Measurements from ENCODE around the gene IFRD1.

IFRD1 gene

DNA sequence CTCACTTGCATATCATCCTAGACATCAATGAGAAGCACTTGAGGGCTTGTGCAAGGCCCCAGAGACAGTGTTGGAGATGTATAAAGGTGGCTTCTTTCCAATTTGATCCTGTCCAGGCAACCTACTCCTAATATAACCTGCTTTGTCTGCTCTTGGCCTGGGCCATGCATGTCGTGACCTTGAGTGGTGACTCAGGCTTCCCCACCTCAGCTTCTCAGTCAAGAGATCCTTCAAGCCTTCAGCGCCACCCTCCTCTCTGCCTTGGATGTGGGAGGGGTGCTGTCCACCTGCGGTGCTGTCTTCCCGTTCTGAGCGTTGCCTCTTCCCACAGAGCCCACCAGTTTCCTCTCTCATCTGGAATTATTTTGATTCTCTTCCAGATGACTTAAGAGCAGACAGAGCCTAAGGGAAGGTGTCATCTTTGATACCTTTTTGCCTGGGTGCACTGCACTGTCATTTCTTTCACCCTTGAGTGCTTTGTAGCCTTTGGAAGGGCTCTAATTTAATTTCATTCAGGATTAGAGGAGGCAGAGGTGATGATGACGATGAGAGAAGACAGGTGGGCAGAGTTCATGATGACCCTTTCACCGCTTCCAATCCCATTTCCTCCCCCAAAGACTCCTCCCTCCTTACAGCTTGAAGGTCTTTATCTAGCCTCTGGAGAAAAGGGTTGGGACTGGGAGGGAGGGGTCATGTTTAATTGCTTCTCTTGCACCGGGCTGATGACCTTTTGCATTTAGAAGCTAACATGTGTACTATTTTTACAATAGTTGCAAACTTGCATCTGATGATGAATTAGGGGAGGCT, 37.4 kb downstream of the IFRD1 start:
- DNase-seq (ENCODE audit: low read depth, low spot score), result no peak

DNA sequence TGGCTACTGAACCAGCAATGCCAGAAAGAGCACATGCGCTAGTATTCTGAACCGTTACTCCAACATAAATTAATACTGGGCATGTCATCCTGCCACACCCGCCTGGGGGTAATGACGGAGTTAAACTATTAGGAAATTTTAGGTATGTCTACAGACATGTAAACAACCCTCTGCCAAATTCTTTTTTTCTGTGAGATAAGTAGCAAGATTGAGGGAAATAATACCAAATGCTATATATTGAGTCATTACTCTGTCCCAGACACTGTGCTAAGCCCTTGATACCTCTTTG, 37.9 kb downstream of the IFRD1 start:
- no peak for DNase-seq (ENCODE audit: low read depth, low spot score)

DNA sequence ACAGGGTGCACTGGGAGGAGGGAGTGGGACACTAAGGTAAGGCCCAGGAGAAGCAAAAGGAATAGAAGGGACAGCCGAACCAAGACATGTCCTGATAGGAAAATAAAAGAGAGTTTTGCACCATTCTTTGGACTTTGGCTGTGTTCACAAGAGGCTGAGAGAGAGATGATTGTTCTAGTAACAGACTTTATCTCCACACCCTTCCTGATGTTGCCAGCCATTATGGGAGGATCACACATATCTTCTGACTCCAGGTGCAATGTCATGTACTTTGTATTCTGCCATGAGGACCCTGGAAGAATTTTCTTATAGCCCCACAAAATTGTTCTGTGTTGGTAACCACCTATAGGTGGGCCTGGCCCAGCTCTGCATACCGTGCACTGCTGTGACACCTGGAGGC, 41.9 kb downstream of the IFRD1 start:
- DNase-seq (ENCODE audit: low read depth, low spot score), result no peak

GRCh38 chr7:112494656-112495055, 44.4 kb downstream of the IFRD1 start:
- no peak for DNase-seq (ENCODE audit: low read depth, low spot score)

DNA sequence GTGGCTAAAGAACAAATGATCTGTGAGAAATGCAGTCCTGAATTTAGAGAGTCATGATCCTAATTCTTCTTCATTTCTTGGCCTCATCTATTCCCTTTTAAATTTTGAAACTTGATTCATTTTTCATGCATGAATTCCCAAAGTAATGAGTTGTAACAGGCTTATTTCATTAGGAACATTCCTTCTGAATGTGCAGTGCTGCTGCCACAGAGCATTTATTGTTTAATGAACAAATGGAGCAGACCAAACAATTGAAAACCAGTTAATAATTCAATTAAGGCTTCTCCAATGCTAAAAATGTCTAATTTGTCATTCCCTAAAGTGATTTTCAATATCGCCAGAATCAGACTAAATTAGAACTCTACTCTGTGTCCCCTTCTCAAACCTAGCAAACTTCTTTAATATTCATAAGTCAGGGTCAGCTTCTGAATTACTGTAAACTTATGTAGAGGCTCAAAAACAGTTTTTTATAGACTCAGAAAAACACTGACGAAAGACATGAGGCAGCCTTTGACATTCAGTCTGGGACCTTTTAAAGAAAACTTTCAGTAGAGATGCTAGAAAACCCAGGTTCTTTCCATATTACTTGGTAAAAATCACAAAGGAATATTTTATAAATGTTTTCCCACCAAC, 45.0 kb downstream of the IFRD1 start:
- no peak for DNase-seq (ENCODE audit: low read depth, low spot score)

- peak; percentile 35 for DNase-seq (ENCODE audit: low read depth, low spot score)
Measured at GRCh38 chr7:112495810-112496462, 45.7 kb downstream of the IFRD1 start.

DNA sequence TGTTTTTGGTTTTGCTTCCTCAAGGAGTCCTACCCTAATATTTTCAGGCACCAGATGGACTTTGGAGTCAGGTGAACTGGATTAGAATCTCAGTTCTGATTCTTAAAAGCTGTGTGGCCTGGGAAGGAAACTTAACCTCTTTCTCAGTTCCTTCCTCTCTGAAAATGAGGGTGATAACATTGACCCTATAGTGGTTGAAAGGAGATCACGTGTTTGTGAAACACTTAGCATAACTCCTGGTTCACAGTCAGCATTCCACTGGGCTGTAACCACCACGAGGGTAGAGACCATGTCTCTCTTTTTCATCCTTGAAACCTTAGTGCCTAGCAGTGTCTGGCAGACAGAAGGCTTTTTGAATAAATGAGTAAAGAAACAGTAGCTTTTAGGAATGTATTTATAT, 47.2 kb downstream of the IFRD1 start:
- no peak for DNase-seq (ENCODE audit: low read depth, low spot score)

DNA sequence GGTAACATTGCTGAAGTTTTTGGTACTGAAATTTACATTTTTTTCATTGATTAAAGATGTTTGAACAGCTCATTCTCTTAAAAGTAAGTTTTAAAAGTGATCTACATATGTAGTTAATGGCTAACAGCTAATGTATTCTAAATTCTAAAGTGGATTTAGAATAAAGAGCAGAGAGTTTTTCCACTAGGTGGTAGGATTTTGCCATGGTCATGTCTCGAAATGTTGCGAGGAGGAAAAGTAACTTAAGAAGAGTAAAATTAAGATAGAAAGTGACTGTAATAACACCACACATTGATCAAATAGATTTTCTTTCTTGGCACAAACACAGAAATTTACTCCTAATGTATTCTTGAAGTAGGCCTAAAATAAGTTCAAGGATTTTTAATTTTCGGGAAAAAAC, 50.4 kb downstream of the IFRD1 start:
- DNase-seq (ENCODE audit: low read depth, low spot score), result no peak

DNA sequence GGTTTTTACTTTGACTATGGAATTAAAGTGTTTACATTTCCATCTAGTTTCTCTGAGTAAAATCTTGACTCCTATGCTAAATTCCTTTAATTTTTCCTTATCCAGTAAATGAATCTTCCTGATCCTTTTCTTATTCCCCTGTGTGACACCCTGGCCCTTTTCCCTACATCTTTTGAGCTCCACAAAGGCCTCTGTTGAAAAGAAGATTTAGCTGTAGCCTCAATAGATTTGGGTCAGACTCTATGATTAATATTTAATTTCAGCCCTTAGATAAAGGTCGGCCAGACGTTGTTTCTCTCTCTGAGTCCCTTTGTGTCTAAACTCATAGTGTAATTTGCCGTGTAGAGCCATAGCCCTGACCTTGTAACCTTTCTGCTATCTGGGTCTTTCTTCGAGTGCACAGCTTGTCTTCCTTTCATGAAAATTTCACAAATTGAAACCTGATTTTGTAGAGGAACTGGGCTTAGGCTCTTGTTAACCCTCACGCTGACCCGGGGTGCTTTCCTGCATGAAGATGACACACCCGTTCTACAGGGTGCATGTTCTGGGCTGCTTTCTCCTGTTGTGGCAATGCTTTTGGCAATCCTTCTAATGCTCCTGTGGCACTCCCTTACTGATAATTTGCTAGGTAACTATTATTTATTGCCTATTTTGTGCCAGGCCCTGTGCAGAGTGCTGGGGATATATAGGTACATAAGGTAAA, 51.7 kb downstream of the IFRD1 start:
- DNase-seq (ENCODE audit: low read depth, low spot score), result no peak

- DNase-seq (ENCODE audit: low read depth, low spot score), result no peak
Measured at GRCh38 chr7:112502700-112503099, 52.4 kb downstream of the IFRD1 start.

DNA sequence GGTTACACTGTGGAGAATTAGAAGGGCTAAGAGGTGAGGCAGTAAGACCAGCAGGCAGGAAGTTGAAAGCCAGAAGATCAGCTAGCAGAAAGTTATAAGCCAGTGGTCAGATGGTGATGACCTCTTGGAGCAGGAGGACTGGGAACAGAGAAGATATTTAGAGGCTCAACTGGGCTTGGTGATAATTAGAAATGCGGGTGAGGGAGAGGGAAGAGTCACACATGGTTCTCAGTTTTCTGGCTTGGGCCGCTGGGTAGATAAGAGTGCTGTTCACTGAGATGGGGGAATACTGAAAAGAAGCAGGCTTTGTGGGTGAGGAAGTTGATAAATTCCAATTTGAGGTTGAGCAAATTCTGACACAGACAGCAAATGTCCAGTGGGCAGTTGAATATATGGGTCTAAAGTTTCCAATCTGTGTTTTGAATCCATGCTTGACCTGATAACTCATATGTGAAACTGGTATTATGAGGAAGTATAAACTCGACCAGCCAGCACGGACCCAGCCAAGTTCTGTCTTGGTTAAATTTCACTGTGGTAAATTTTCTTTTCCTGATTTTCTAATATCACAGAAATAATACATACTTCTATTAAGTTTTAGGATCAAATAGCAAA, 53.2 kb downstream of the IFRD1 start:
- no peak for DNase-seq (ENCODE audit: low read depth, low spot score)

- DNase-seq (ENCODE audit: low read depth, low spot score), result no peak
Measured at GRCh38 chr7:112504093-112504695, 53.9 kb downstream of the IFRD1 start.

- no peak for DNase-seq (ENCODE audit: low read depth, low spot score)
Measured at GRCh38 chr7:112505495-112505894, 55.2 kb downstream of the IFRD1 start.

GRCh38 chr7:112508404-112508803, 58.1 kb downstream of the IFRD1 start:
- no peak for DNase-seq (ENCODE audit: low read depth, low spot score)

- DNase-seq (ENCODE audit: low read depth, low spot score), result no peak
Measured at GRCh38 chr7:112509402-112509801, 59.1 kb downstream of the IFRD1 start.

GRCh38 chr7:112510001-112510742, 59.9 kb downstream of the IFRD1 start:
- no peak for DNase-seq (ENCODE audit: low read depth, low spot score)

- no peak for DNase-seq (ENCODE audit: low read depth, low spot score)
Measured at GRCh38 chr7:112510743-112511110, 60.5 kb downstream of the IFRD1 start.

DNA sequence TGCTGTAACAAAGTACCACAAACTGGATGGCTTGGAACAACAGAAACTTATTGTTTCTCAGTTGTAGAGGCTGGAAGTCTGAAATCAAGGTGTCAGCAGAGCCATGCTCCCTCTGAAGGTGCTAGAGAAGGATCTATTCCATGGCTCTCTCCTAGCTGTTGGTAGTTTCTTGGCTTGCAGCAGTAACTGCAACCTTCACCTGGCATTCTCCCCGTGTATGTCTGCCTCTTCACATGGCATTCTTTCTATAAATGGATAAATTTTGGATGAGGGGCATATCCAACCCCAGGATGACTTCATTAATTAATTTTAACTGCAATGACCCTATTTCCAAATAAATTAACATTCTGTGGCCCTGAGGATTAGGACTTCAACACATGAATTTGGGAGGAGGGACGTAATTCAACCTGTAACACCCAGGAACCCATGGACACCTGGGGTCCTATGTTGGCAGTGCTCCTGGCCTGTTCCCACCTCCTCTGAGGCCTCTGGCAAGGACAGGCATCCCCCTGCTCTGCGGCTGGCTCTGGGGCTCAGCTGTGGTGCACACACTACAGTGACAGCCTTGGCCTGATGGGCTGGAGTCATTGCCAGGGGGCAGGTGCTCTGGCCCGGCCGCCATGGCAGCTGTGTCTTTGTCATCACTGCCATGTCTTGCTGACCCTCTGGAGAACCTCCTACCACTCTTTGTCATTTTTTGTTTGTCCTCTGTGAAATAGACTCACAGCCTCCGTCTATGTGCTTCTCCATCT, 61.4 kb downstream of the IFRD1 start:
- DNase-seq (ENCODE audit: low read depth, low spot score), result no peak

DNA sequence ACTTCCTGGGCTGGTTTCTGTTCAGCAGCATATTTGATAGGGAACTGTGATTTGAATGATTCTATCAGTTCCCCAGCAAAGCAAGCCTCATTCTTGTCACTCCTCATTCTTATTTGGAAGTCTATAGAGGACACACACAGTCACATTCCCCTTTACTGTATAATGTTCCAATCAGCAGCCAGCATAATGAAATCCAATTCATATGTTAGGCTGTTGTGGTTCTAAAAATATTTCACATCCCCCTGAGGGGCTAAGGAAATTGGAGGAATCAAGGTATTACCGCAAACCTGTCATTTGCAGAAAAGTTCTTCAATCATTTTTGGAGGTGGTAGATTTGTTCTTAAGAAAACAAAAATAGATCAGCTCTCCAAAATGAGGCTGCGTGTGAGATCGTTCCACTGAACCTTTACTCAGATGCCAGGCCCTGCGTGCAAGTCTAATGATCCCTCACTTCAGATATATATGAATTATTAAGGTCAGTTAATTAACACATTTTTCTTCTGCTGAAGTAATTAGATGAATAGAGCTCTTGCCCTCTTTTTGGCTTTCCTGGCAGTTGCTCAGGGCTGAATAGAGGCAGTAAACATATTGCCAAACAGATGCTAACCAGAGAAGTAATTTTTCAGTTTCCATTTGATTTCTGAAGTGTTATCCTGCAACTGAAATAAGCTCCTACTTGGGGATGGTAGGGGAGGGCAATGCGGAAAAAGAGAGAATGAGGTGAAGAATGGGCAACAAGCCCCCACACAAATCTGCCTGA, 62.4 kb downstream of the IFRD1 start:
- DNase-seq (ENCODE audit: low read depth, low spot score), result no peak

GRCh38 chr7:112515989-112516388, 65.7 kb downstream of the IFRD1 start:
- DNase-seq (ENCODE audit: low read depth, low spot score), result no peak

Data from smooth muscle cell of the brain vasculature (primary cell).